Activated naive CD8-positive, alpha-beta T cell treated with anti-CD3 and anti-CD28 coated beads for 36 hours (primary cell): ENCODE results near the gene OARD1. TPM values are rescaled to one million over a fixed set of nuclear protein-coding genes. Genes with fewer than 3 reads are reported as not detected.

Source experiments
- DNase-seq: peaks from one replicate; pipeline ENCODE4 v3.0.0; 2021
- H3K27ac Mint-ChIP-seq: one replicate; pipeline ENCODE4 v1.8.0; 2022; ENCODE audit warnings: mild to moderate bottlenecking, moderate library complexity, mixed read lengths
- H3K27me3 Mint-ChIP-seq: one replicate; pipeline ENCODE4 v1.8.0; 2022; ENCODE audit warnings: mild to moderate bottlenecking, mixed read lengths
- H3K36me3 Mint-ChIP-seq: one replicate; pipeline ENCODE4 v1.8.0; 2021; ENCODE audit warnings: mild to moderate bottlenecking, mixed read lengths
- H3K4me1 Mint-ChIP-seq: one replicate; pipeline ENCODE4 v1.8.0; 2021; ENCODE audit warnings: mixed read lengths
- H3K4me3 Mint-ChIP-seq: one replicate; pipeline ENCODE4 v1.8.0; 2022; ENCODE audit warnings: mild to moderate bottlenecking, moderate library complexity, mixed read lengths
- H3K9me3 Mint-ChIP-seq: one replicate; pipeline ENCODE4 v1.8.0; 2022; ENCODE audit warnings: mixed read lengths
- total RNA-seq, 2 experiments: library from RNA; stranded (reverse); gene quantifications; one replicate each; pipeline ENCODE4 v1.2.3, GENCODE V29; 2021

Gene OARD1
- total RNA-seq, 2 experiments from 2014 or later, result 43.7 to 44.2 TPM

DNA sequence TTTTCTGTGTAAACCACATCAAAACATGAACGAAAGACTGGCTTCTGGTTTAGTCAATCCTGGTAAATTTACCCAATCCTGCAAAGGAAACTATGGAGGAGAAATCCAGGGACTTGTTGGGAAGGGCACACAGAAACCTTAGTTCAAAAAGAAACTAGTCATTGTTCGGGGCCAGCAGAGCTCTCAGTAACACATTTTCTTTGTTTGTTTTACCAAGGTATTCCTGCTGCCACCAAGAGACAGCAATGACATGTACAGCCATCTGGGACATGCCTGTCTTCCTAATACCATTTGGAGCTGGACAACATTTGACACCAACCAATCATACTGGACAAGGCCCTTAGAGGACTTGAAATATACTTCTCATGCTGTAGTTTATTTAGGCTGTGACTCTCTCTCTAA, 8.3 kb downstream of the OARD1 start:
- H3K27ac Mint-ChIP-seq, result no peak overlapping the region
- peaks cover 17% of the 10 kb centered on the region for H3K4me1 Mint-ChIP-seq
- peaks cover 27% of the 10 kb centered on the region for H3K36me3 Mint-ChIP-seq
- H3K4me3 Mint-ChIP-seq, result no peak overlapping the region
- no peak for DNase-seq
- no peaks in the 10 kb centered on the region for H3K9me3 Mint-ChIP-seq
- no peaks in the 10 kb centered on the region for H3K27me3 Mint-ChIP-seq

DNA sequence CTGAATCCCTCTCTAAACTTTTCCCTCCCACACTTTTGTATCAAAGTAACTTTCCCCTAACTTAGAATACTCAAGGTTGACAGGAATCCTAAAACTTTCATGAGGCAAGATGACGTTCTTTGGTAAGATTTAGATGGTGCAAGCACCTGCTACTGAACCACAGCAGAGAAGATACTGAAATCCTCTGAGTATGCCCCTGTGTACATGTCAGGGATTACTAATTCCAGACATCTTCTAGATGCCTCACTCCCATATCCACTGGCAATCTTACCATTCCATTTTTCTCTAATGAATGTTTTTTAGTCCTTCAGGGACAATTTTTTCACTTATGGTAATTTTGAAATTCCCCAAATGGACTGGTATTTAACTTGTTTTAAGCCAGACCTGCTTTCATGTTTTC, 10.1 kb downstream of the OARD1 start:
- peaks cover 22% of the 10 kb centered on the region for H3K36me3 Mint-ChIP-seq
- H3K27ac Mint-ChIP-seq, result no peak overlapping the region
- H3K4me1 Mint-ChIP-seq, result peaks cover 18% of the 10 kb centered on the region
- H3K9me3 Mint-ChIP-seq, result no peaks in the 10 kb centered on the region
- no peak for DNase-seq
- no peak overlapping the region for H3K4me3 Mint-ChIP-seq
- H3K27me3 Mint-ChIP-seq, result no peaks in the 10 kb centered on the region

DNA sequence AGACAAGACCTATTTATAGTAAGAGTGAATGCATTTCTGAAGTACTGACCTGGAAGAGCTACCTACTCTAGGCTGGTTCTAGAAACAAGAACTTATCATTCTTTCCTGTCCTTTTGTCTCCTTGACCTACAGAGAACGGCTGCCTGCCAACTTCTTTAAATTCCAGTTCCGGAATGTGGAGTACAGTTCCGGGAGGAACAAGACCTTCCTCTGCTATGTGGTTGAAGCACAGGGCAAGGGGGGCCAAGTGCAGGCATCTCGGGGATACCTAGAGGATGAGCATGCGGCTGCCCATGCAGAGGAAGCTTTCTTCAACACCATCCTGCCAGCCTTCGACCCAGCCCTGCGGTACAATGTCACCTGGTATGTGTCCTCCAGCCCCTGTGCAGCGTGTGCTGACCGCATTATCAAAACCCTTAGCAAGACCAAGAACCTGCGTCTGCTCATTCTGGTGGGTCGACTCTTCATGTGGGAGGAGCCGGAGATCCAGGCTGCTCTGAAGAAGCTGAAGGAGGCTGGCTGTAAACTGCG, 10.9 kb downstream of the OARD1 start:
- Mint-ChIP-seq H3K9me3 (no peaks in the 10 kb centered on the region), H3K27me3 (no peaks in the 10 kb centered on the region), H3K4me3 (no peak overlapping the region), H3K4me1 (peaks cover 13% of the 10 kb centered on the region), H3K36me3 (peaks cover 15% of the 10 kb centered on the region), H3K27ac (no peak overlapping the region)
- DNase-seq, result no peak

DNA sequence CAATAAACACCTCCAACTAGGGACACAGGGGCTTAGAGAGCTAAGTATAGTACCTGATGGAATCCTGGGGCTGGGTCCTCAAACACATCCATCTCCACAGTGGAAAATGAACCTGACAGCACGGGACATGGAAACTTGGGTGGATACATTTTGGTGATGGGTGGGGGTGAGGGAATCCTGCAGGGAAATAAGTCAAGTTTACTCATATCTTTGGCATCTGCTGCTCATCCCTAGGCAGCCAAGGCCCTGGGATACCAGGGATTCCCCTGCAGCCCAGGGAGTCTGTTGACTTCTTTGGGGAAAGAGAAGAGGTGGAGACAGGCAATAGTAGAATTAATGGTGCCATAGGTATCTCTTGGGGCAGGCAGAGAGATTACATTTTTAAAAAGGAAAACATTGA, 12.6 kb downstream of the OARD1 start:
- no peak overlapping the region for H3K4me3 Mint-ChIP-seq
- H3K9me3 Mint-ChIP-seq, result no peaks in the 10 kb centered on the region
- H3K36me3 Mint-ChIP-seq, result peaks cover 11% of the 10 kb centered on the region
- no peak for DNase-seq
- H3K27me3 Mint-ChIP-seq, result no peaks in the 10 kb centered on the region
- no peak overlapping the region for H3K27ac Mint-ChIP-seq
- H3K4me1 Mint-ChIP-seq, result peaks cover 9% of the 10 kb centered on the region

DNA sequence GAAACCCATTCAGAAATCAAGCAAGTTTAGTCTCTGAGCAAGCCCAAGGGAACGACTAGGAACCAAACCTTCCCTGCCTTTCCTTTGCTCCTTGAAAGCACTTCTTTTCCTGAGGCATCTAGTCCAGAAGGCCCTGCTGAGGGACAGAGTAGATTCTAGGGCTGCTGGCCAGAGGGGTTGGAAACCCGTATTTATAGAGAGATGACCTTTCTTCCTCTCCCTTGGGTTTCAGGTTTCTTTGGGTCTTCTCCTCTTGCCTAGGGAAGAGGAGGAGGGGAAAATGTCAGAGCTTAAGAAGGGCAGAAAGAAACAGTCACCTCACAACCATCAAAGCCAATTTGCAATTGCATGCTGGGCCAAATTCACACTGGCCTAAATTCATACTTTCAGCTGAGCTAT, 13.4 kb downstream of the OARD1 start:
- Mint-ChIP-seq H3K27ac (no peak overlapping the region), H3K9me3 (no peaks in the 10 kb centered on the region), H3K27me3 (no peaks in the 10 kb centered on the region), H3K36me3 (peaks cover 7% of the 10 kb centered on the region), H3K4me3 (no peak overlapping the region), H3K4me1 (peaks cover 4% of the 10 kb centered on the region)
- no peak for DNase-seq

DNA sequence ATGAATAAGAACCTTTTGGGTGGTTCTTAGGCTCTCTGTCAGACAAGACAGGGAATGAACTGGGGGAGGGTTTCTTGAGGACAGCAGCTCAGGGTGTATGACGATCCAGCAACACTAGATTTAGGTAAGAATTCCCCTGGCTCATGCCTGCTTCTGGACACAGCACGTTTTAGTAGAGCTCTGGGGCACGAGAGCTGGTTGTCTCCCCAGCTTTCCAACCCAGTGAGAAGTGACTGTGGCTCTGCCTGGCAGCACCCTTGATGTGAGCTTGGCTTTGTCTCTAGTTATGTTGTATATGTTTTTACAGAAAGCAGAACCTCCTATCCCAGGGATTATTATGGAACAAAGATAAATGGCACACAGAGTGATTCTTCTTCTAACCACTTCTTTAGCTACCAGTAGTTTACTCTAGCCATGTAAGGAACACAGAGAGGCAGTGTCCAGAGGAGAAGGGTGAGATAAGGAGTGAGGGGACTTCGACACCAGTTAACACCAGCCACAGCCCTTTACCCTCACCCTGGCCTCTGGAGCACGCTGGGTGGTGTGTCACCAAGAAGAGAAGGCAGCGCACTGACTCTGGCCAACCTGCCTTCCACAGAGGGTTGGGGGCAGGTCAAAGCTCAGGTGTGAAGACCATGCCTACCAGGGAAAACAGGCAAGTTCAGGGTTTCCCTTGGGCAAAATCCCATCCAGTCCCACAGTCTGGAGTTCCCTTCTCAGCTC, 15.2 kb downstream of the OARD1 start:
- Mint-ChIP-seq H3K9me3 (no peaks in the 10 kb centered on the region), H3K27me3 (no peaks in the 10 kb centered on the region), H3K36me3 (peaks cover 7% of the 10 kb centered on the region), H3K4me1 (peaks cover 12% of the 10 kb centered on the region), H3K27ac (no peak overlapping the region), H3K4me3 (no peak overlapping the region)
- DNase-seq, result no peak

DNA sequence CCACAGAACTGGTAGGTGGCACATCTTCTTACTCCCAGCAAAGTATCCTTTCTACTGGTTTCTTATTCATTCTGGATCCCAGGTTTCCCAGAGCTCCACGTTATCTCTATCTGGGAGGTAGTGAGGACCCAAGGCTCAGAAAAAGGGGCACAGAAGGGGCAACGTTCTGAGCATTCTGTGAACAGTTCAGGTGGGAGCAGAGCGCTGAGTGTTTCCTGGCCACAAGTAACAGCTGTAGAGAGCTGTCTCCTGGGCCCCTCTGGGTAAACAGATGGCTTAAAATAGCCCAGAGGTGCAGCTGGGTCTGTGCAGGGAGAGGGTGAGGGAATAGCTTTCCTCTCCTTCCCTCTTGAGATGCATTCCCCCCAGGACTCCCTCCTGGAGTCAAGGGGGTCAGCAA, 17.0 kb downstream of the OARD1 start:
- peaks cover 17% of the 10 kb centered on the region for H3K36me3 Mint-ChIP-seq
- no peaks in the 10 kb centered on the region for H3K9me3 Mint-ChIP-seq
- H3K4me1 Mint-ChIP-seq, result peaks cover 15% of the 10 kb centered on the region
- no peaks in the 10 kb centered on the region for H3K27me3 Mint-ChIP-seq
- DNase-seq, result no peak
- H3K27ac Mint-ChIP-seq, result no peak overlapping the region
- H3K4me3 Mint-ChIP-seq, result no peak overlapping the region

DNA sequence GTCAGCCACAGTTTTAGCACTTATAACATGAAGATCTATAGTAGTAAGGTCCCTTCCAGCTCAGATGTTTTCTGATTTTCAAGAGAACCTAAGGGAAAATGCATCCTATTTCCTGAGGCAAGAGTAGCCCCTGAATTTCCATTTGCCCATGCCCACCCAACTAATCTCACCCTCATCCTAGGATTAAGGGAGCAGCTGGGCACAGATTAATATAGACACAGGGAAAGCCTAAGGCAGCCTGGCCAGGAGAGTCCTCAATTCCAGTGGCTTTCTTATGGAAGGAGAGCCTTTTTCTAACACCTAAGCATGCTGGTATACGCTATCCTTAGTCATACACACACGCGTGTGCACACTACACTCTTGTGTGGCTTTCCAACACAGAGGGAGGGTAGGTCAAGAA, 17.6 kb downstream of the OARD1 start:
- H3K4me1 Mint-ChIP-seq, result peaks cover 15% of the 10 kb centered on the region
- H3K27ac Mint-ChIP-seq, result no peak overlapping the region
- no peak for DNase-seq
- no peak overlapping the region for H3K4me3 Mint-ChIP-seq
- H3K9me3 Mint-ChIP-seq, result no peaks in the 10 kb centered on the region
- H3K36me3 Mint-ChIP-seq, result peaks cover 17% of the 10 kb centered on the region
- H3K27me3 Mint-ChIP-seq, result no peaks in the 10 kb centered on the region

DNA sequence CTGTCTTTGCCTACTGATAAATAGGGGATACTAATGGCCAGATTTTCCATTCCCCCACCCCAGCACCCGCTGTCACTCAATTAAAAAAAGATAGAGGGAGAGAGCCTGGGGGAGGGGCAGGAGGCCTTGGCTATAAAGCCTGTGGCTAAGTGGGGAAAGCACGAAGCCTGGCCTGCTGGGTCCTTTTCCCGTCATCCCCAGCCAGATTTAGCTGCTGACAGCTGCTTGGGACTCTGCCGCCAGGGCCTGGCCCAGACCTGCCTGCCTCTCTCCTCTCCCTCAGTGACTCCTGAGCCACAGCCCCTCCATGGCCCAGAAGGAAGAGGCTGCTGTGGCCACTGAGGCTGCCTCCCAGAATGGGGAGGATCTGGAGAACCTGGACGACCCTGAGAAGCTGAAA, 19.1 kb downstream of the OARD1 start, which contains the start of gene APOBEC2:
Gene APOBEC2, plus strand, starts transcription at position 162 of the 400 bp plus-strand sequence. Its CDS starts 146 bp downstream, at position 308.
- peaks cover 17% of the 10 kb centered on the region for H3K36me3 Mint-ChIP-seq
- H3K27ac Mint-ChIP-seq, result peak within 1 kb of the TSS; percentile 68
- H3K9me3 Mint-ChIP-seq, result no peaks in the 10 kb centered on the region
- no peaks in the 10 kb centered on the region for H3K27me3 Mint-ChIP-seq
- H3K4me3 Mint-ChIP-seq, result no peak within 1 kb of the TSS
- H3K4me1 Mint-ChIP-seq, result peaks cover 12% of the 10 kb centered on the region
- DNase-seq, result no peak

DNA sequence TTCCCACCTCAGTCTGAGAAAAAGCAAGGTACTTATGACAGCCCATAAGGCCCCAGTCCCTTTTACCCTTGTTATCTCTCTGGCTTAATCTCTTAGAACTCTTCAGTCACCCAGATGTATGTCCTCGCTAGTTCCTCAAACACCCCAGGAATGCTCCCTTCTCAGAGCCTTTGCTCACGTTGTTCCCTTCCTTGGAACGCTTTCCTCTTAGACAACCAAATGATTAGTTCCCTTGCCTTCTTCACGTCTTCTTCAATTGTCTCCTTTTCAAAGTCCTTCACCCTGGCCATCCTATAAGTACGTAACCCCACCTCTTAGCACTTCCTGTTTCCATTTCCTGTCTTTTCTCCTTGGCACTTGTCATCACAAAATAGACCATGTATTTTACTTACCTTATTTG, 20.3 kb downstream of the OARD1 start:
- Mint-ChIP-seq H3K4me1 (peaks cover 12% of the 10 kb centered on the region), H3K36me3 (peaks cover 15% of the 10 kb centered on the region), H3K9me3 (no peaks in the 10 kb centered on the region), H3K27ac (peak overlapping the region; percentile 68), H3K27me3 (no peaks in the 10 kb centered on the region), H3K4me3 (no peak overlapping the region)
- no peak for DNase-seq

DNA sequence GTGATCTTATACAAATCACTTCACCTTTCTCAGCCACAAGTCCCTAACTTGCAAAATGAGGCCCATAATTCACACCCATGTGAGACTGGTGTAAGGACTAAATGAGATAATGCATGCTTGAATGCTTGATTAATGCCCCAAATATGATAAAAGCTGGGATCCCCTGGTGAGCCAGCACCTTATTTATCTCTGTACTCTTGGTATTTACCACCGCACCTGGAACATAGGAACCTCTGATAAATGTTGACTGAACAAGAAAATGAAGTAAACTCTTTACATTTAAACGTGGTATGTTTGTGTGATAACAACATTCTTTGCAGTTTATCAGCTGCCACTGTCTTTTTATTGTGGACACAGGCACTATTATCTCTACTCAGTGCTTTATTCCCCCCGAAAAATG, 21.6 kb downstream of the OARD1 start:
- no peak for DNase-seq
- Mint-ChIP-seq H3K9me3 (no peaks in the 10 kb centered on the region), H3K4me1 (peaks cover 12% of the 10 kb centered on the region), H3K4me3 (no peak overlapping the region), H3K36me3 (peaks cover 15% of the 10 kb centered on the region), H3K27me3 (no peaks in the 10 kb centered on the region), H3K27ac (no peak overlapping the region)

DNA sequence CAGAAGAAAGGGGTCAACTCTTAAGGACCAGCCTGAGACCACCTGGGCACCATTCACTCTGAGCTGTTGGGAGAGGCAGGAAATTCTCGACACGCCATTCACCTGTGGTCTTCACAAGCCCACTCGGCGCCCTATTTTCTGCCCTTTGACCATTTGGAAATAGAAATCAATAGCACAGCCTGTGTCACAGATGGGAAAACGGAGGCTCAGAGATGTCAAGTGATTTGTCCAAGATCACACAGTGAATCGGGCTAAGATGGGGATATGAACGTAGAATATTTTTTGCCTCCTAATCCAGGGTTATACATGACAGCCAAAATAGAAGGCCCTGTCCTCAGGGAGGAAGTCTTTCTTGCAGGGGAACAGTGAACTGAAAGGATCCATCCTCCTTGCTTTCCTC, 22.2 kb downstream of the OARD1 start:
- peaks cover 14% of the 10 kb centered on the region for H3K36me3 Mint-ChIP-seq
- no peak for DNase-seq

DNA sequence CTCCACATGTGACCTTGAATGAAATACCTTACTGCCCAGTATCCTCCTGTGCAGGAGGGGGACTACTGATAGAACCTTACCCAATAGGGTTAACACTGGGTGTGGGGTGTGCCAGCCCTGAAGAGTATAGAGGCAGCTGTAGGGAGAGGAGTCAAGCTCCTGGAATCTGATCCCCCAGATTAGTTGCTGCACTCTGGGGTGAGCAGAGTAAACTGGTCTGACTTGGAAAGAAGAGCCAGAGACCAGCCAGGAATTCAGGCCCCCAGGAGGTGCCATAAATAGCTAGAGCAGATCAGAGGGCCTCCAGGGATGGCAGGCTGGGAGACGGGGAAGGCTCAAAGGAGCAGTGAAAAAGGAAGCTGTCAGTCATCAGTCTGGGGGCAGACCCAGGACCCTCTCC, 22.6 kb downstream of the OARD1 start:
- no peaks in the 10 kb centered on the region for H3K27me3 Mint-ChIP-seq
- H3K27ac Mint-ChIP-seq, result no peak overlapping the region
- peaks cover 12% of the 10 kb centered on the region for H3K4me1 Mint-ChIP-seq

More for the DNA sequence above, 22.2 kb downstream of the OARD1 start:
- peaks cover 12% of the 10 kb centered on the region for H3K4me1 Mint-ChIP-seq
- no peak overlapping the region for H3K27ac Mint-ChIP-seq
- no peaks in the 10 kb centered on the region for H3K27me3 Mint-ChIP-seq
- no peak overlapping the region for H3K4me3 Mint-ChIP-seq
- no peaks in the 10 kb centered on the region for H3K9me3 Mint-ChIP-seq

DNA sequence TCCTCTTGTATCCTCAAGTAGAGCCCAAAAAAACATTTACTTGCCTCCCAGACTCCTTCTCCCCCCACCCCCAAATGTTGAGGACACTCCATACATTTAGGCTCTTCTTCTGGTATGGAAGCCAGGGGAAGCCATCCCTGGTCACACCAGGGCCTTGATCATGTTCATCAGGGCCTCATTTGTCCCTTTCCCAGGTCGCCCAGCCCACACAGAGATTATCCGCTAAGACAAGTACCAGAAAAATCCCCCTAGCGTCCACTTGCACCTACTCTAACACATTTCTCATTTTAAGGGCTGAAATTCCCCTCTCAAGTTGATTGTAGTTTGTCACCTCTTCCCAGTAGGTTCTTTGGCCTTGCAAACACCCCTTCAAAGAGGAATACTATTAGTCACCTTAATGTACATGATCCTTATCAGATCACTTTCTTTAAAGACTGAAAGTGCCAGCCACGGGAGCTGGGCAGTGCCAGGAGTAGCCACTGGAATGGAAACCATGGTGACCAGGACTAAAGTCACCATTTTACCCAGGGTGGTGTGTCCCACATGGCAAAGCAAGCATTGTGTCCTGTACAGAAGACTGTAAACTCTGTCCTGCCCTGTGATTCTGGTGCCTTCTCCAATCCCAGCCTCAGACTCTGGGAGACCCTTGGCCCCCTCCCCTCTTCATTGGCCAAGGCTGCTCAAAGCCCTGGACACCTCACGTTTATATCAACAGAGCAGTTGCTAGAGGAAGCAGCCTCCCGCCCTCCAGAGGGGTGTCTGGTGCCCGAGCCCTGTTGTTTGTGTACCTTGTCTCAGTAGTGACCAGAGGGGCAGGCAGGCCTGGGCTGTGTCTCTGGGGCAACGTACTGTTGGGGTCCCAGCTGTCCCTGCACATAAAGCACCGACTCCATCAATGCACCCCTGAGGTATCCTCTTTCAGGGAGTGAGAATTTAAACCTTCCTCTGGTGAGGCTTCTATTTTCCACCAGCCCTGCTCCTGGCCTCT, 24.1 kb downstream of the OARD1 start:
- Mint-ChIP-seq H3K36me3 (peaks cover 12% of the 10 kb centered on the region), H3K4me3 (no peak overlapping the region), H3K27ac (no peak overlapping the region), H3K4me1 (peaks cover 12% of the 10 kb centered on the region), H3K9me3 (no peaks in the 10 kb centered on the region), H3K27me3 (no peaks in the 10 kb centered on the region)
- no peak for DNase-seq

More for the DNA sequence above, 22.6 kb downstream of the OARD1 start:
- Mint-ChIP-seq H3K4me3 (no peak overlapping the region), H3K9me3 (no peaks in the 10 kb centered on the region), H3K36me3 (peaks cover 12% of the 10 kb centered on the region)
- DNase-seq, result no peak

DNA sequence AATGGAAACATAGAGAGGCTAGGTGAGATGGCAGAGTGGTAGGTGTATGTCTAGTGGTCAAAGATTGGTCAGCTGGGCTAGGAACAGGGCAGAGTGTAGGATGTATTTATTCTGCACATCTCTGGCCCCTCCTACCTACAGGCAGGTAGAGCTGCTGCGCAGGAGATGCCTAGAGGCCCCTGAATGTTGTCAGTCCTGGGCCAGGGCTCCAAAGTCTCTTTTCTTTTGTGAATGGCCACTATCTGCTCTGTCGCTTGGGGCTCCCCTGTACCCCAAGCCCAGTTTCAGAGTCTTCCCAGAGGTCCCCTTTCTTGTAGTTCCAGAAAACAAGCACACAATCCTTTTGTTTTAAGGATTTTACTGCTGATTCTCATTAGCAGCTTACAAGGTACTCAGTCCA, 24.9 kb downstream of the OARD1 start:
- H3K27ac Mint-ChIP-seq, result no peak overlapping the region
- peaks cover 12% of the 10 kb centered on the region for H3K36me3 Mint-ChIP-seq
- H3K27me3 Mint-ChIP-seq, result no peaks in the 10 kb centered on the region
- no peaks in the 10 kb centered on the region for H3K9me3 Mint-ChIP-seq
- H3K4me3 Mint-ChIP-seq, result no peak overlapping the region
- DNase-seq, result no peak
- peaks cover 6% of the 10 kb centered on the region for H3K4me1 Mint-ChIP-seq
